GM19452 (cell line): Measurements from ENCODE around the gene EPHB2.

Source experiments
- ATAC-seq: cut with Tn5 transposase; IDR thresholded peaks from one replicate; pipeline ENCODE4 v1.9.1; 2021; ENCODE audit not compliant: unreplicated experiment

The EPHB2 gene

GRCh38 chr1:22777388-22778057 lies 66.9 kb downstream of the EPHB2 start:
- no peak for ATAC-seq

- no peak for ATAC-seq
Measured at GRCh38 chr1:22778408-22778807, 67.8 kb downstream of the EPHB2 start.

- ATAC-seq, result no peak
Measured at GRCh38 chr1:22778862-22779520, 68.4 kb downstream of the EPHB2 start.

GRCh38 chr1:22780696-22781095 lies 70.1 kb downstream of the EPHB2 start:
- no peak for ATAC-seq

DNA sequence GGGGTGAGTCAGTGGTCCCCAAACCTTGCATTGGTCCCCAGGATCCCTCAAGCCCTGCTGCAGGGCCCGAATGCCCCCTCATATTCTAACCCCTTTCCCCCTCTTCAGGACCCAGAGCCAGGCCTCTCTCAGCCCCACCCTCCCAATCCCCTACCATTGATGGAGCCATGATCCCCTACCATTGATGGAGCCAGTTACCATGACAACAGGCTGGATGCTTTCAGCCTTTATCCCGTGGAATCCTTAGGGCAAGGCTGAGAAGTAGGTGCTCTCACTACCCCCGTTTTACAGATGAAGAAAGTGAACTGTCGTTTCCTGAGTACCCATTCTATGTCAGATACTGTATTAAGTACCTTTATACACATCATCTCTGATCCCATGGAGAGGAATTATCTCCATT lies 70.8 kb downstream of the EPHB2 start:
- ATAC-seq, result no peak

DNA sequence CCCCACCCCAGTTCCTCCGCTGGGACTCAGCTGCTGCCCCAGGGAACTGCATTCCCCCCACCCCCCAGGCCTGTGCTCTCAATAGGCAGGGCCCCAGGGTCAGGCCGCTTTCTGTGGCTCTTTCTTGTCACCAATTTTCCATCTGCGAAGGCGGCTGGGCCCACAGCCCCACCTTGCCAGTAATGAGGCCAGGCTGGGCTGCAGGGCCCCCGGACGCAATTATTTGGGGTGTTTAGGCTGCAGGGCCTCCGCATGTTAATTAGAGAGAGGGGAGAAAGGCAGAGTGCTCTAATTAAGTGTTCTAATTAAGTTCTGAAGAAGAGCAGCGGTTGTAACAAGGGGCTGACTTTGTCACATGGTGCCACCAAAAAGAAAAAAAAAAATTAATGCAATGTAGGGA lies 71.8 kb downstream of the EPHB2 start:
- no peak for ATAC-seq

- no peak for ATAC-seq
Measured at GRCh38 chr1:22784317-22784716, 73.7 kb downstream of the EPHB2 start.

GRCh38 chr1:22784737-22785136 lies 74.1 kb downstream of the EPHB2 start:
- no peak for ATAC-seq

DNA sequence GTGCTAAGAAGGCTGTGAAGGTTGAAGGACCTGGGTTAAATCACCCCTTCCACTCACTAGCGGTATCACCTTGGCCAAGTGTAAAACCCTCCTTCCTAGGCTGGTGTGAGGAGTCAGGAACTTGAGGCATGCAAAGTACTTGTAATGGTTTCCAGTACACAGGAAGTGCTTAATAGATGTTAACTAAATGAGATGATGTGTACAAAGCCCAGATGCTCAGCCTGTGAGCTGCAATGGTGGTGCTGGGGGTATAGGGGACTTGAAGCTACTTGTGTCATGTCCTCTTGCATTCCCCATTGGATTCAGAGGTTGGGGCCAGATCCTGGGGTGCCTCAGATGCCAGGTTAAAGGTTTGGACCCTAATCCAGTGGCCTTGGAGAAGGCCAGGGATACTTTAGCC lies 75.5 kb downstream of the EPHB2 start:
- no peak for ATAC-seq

- ATAC-seq, result no peak
Measured at GRCh38 chr1:22786719-22787489, 76.3 kb downstream of the EPHB2 start.

DNA sequence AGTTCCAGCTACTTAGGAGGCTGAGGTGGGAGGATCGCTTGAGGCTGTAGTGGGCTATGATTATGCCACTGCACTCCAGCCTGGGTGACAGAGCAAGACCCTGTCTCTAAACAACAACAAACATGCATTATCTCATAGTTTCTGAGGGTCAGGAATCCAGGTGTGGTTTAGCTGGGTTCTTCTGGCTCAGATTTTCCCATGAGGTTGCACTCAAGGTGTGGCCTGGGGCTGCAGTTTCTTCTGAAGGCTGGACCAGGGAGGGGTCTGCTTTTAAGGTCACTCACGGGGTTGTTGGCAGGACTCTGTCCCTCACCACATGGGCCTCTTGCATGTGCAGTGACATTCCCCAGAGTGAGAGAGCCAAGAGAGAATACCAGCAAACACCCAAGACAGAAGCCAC lies 77.0 kb downstream of the EPHB2 start:
- ATAC-seq, result no peak

GRCh38 chr1:22788254-22788661 lies 77.6 kb downstream of the EPHB2 start:
- no peak for ATAC-seq

- no peak for ATAC-seq
Measured at GRCh38 chr1:22789356-22789994, 78.8 kb downstream of the EPHB2 start.

GRCh38 chr1:22790232-22791008 lies 79.8 kb downstream of the EPHB2 start:
- no peak for ATAC-seq

- no peak for ATAC-seq
Measured at GRCh38 chr1:22791831-22792347, 81.2 kb downstream of the EPHB2 start.

DNA sequence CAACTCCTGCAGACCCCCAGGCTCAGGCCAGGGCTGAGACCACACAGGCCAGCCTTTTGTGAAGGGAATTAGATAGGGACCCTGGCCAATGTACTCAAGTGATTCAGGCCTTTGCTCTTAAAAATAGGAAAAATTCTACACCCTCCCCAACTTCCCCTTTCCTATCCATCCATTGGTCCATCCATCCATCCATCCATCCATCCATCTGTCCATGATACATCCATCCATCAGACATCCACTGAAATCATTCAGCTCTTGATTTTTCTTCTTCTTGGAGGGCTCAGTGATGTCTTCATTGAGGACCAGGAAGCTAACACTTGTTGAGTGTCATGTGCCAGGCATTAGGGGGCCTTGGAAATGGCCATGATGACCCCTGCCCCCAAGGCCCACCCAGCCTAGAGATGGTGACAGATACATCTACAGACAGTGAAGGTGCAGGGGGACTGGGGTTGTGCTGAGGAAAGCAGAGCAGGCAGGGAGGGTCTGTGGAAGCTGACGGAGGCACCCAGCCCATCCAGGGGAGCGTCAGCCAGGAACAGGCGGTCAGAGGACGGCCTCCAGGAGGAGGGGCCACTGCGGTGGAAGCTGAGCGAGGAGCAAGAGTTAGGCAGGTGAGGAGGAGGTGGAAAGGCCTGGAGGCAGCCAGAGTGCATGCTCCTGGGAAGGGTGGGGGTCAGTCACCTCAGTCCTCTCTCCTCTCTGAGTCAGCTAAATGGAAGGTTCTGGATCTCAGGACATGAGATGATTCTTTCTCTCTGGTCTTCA lies 81.9 kb downstream of the EPHB2 start:
- ATAC-seq, result no peak

GRCh38 chr1:22793647-22794046 lies 83.0 kb downstream of the EPHB2 start:
- ATAC-seq, result no peak

DNA sequence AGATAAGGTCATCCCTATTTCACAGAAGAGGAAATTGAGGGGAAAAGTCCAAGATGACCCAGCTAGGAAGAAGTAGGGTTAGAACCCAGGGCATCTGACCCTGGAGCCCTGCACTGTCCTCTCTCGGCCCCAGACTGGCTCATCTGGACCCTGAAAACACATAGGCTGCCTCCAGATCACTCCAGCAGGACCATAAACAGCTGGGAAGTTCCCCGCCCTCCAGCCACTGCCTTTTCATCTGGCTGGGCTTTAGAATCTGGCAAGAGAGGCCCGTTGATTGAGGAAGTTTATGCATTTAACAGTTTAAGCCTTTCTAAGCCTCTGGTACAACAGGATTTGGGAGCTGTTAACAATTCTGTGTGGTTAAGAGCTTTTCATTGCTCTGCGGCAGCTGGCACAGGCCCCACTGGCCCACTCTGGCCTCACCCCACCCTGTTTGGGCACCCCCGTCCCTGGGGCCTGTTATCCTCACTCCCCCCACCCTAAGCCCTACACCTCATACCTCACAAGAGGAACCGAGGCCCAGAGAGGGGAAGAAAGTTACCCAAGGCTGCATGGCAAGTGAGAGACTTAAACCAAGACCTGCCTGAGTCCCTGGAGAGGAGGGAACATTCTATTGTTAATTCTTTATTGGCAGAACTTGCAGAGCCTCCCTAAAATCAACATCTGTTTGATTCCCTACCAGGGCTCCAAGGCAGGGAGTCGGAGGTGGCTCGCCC lies 84.2 kb downstream of the EPHB2 start:
- ATAC-seq, result no peak

GRCh38 chr1:22795366-22795714 lies 84.7 kb downstream of the EPHB2 start:
- no peak for ATAC-seq
